Measurements from ENCODE around the gene PRKN. TPM values are rescaled to one million over a fixed set of nuclear protein-coding genes. Genes with fewer than 3 reads are reported as not detected.

Gene PRKN
- total RNA-seq, 1 experiment from 2014 or later: 2.0 TPM

GRCh38 chr6:161408041-161408440, 1319.5 kb downstream of the PRKN start:
- Histone ChIP-seq H3K18ac (ENCODE audit: insufficient read length, low read depth, low read length) (no peak overlapping the region), H3K27ac (ENCODE audit: insufficient read length, low read depth, low read length) (no peak overlapping the region), H3K56ac (ENCODE audit: insufficient read length, low read depth, low read length) (no peak overlapping the region), H3K79me2 (ENCODE audit: insufficient read depth, low read length) (no peaks in the 10 kb centered on the region), H4K8ac (replicated peaks; ENCODE audit: insufficient read length, low read depth, low read length) (no peak overlapping the region), H4K5ac (ENCODE audit: insufficient read length, low read depth, low read length) (no peak overlapping the region), H2AFZ (ENCODE audit: low read length) (no peak overlapping the region), H2BK12ac (ENCODE audit: insufficient read length, low read depth, low read length) (no peak overlapping the region), H2AK5ac (ENCODE audit: insufficient read length, low read length) (no peak overlapping the region), H3K4me2 (ENCODE audit: insufficient read depth, insufficient read length, low read length) (no peak overlapping the region), H3T11ph (ENCODE audit: low read length) (no peak overlapping the region), H2BK15ac (ENCODE audit: low read depth, low read length) (no peak overlapping the region), H2BK120ac (ENCODE audit: low read depth, low read length, poor library complexity, severe bottlenecking) (no peak overlapping the region), H4K20me1 (ENCODE audit: control insufficient read depth, insufficient read depth, insufficient read length) (no peaks in the 10 kb centered on the region), H2BK5ac (ENCODE audit: insufficient read length, low read length) (no peak overlapping the region), H3K14ac (ENCODE audit: insufficient read depth, low read length) (no peak overlapping the region), H3K4ac (ENCODE audit: low read depth, low read length) (no peak overlapping the region), H3K9ac (ENCODE audit: extremely low read depth, insufficient read length, low read length) (no peak overlapping the region), H2BK20ac (ENCODE audit: low read depth, low read length, poor library complexity, severe bottlenecking) (no peak overlapping the region), H4K91ac (ENCODE audit: insufficient read length, low read depth, low read length) (no peak overlapping the region), H3K79me1 (ENCODE audit: insufficient read depth, low read depth, low read length, poor library complexity, severe bottlenecking) (no peaks in the 10 kb centered on the region), H3K23me2 (ENCODE audit: insufficient read length, low read depth, low read length, poor library complexity, severe bottlenecking) (no peaks in the 10 kb centered on the region), H3K23ac (ENCODE audit: insufficient read length, low read depth, low read length) (no peak overlapping the region), H3K9me3 (ENCODE audit: control insufficient read depth, low read depth, low read length) (peaks cover 10% of the 10 kb centered on the region), H3K4me1 (ENCODE audit: insufficient read depth, low read length) (no peaks in the 10 kb centered on the region), H3K27me3 (ENCODE audit: insufficient read depth, low read length) (no peaks in the 10 kb centered on the region)
- no CpG with 5 or more reads among the region's 8 CpGs for WGBS (ENCODE audit: extremely low coverage, insufficient read length, low lambda C conversion rate)
- H3K4me1 Mint-ChIP-seq: peaks cover 7 to 8% of the 10 kb centered on the region in 2 experiments
- no peaks in the 10 kb centered on the region; the same call in none of the 2 replicates for H3K27me3 Mint-ChIP-seq (ENCODE audit: low read depth)
- no peak overlapping the region for H3K27ac Mint-ChIP-seq
- TF ChIP-seq CTCF (conservative IDR thresholded peaks at IDR 0.05): no peak
- H3K36me3 Mint-ChIP-seq (ENCODE audit: insufficient read depth in 1 of 3, low read depth in 3 of 3): peaks cover 0 to 11% (median 7%) of the 10 kb centered on the region in 3 experiments; a peak in 3 of 7 replicates
- no peak overlapping the region for H3K4me3 Mint-ChIP-seq
- DNase-seq: no peak
- H3K9me3 Mint-ChIP-seq: peaks cover 12 to 16% of the 10 kb centered on the region in 2 experiments
